ENCODE results near the gene BPGM.

BPGM gene

DNA sequence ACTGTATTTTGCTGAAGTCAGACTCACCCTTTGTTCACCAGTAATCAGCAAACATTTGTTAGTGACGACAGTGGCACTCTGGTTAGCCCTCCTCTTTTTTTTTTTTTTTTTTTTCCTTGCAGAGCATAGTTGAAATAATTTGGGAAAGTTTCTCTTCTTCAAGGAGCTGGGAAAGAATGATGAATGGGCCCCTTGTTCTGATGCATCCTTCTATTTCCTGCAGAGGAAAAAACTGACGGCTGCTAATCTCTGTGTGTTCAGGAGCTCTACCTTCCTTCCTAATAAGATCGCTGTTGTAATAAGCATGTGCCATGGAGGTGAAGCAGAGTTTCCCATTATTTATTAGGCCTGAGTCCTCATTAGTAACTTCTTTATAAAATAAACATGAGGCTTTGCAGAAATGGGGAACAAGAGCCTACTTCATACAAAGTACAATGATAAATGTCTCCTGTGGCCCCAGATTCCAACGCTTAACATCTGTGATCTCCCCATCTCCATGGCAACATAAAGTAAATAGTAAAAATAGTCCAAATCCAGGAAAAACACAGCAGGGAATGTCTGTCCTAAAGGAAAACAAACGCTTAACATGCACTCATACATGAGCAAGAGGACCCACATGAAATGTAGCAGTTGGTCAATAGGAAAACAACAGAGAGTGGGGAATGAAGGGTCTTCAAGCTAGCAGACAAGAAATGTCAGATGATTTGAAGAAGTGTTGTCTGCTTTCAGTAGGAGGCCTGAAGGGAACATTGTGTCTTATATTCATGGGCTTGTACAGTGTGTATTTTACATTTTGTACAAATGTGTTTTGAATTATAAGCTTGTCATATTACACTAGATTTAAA, 73.7 kb downstream of the BPGM start:
- no peak for DNase-seq (ENCODE audit: low spot score)

GRCh38 chr7:134721171-134721570, 74.5 kb downstream of the BPGM start:
- DNase-seq (ENCODE audit: low spot score): no peak

DNA sequence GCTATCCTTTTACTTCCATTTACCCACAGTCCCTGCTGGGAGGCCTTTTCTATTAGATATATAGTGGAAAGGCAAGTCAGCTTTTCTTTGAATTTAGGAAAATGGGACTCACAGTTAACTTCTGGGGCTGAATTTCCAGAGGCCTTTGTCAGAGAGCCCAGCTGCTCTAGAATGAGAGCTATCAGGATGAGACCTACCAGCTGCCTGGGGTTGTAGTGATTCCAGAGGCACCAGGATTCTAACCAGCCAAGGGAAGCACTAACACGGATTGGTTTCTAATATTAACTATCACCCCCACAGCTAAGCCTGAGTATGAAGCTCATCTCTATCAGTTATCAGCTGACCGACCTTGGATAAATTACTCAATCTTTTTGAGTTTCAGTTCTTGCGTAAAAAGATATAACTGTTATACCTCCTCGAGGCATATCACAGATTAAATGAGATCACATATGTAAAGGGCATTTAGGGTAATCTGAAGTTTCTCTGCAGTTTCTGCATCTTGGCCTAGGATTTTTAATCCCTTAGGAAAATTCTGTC, 76.2 kb downstream of the BPGM start:
- no peak for DNase-seq (ENCODE audit: low spot score)

DNA sequence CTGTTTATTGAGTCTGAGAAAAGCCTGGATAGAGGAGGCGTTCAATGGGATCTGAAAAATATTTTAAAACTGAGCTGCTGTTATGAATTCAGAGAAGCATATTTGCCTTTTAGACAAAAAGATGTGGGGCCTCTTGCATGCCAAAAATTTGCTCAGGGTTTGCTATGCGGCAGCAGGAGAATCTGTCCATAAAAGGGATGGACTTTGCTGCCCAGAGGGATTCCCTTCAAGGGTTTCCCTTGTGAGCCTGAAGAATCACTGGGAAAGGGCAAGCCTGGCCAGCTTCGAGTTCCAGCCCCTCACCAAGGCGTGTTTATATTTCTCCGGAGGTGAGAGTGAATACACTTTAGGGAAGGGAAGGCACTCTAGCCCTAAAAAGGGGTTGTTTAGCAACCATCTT, 77.2 kb downstream of the BPGM start:
- DNase-seq (ENCODE audit: low spot score): no peak

GRCh38 chr7:134724606-134725005, 78.0 kb downstream of the BPGM start:
- no peak for DNase-seq (ENCODE audit: low spot score)

DNA sequence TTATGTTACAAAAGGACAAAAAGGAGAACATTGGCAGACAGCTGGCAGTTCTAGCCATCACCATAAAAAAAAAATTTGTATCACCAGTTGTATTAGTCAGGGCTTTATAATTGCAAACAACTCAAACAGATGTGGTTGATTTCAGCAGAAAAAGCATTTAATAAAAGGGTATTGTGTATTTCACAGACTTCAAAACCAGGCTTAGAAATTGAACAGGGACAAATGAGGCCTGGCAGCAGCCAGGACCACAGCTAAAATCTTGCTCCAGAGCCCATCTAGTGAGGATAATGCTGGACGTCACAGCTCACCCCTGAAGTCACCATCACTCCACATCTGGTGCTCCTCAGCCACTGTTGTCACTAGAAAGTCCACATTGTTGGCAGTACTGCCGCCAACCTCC, 79.9 kb downstream of the BPGM start:
- no peak for DNase-seq (ENCODE audit: low spot score)

DNA sequence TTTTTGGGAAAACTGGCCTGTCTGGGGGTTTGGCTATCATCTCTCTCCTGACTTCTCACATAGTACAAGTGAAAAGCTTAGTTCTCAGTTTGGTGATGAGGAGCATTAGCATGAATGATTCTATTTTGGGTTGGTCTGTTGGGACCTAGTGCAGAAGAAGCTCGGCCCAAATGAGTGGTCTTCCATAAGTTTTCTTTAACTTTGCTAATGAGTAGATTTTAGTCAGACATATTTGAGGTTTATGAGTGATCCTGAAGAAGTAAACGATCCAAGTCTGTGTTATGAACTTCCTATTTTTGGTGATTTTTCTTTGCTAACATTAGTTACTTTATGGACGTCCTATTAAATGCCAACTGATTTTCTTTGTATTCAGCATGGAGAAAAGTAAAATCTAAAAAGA, 81.1 kb downstream of the BPGM start:
- DNase-seq (ENCODE audit: low spot score): no peak
